Vagina (tissue), 2 donors: Measurements from ENCODE around the gene ASB13. TPM values are rescaled to one million over a fixed set of nuclear protein-coding genes. Genes with fewer than 3 reads are reported as not detected.

ENCODE experiments used
- DNase-seq, 2 donors: peaks; one replicate each; pipeline ENCODE4 v3.0.0-alpha.2; 2017; ENCODE audit errors: extremely low spot score in 2 of 2
- H3K27ac ChIP-seq: fragments of 200-600 bp; sonication (generic); one replicate; pipeline ENCODE4 v1.5.1; 2019
- H3K27me3 ChIP-seq: fragments of 200-600 bp; sonication (generic); one replicate; pipeline ENCODE4 v1.5.1; 2019
- H3K36me3 ChIP-seq, 2 donors: fragments of 200-600 bp; sonication (generic); one replicate each; pipeline ENCODE4 v1.5.1; 2017 to 2019
- H3K4me1 ChIP-seq: fragments of 200-600 bp; sonication (generic); one replicate; pipeline ENCODE4 v1.5.1; 2019
- H3K4me3 ChIP-seq, 2 donors: fragments of 200-600 bp; sonication (generic); 1 replicate in 1 of 2; 2 replicates in 1 of 2; pipeline ENCODE4 v1.5.1; 2016 to 2019
- H3K9me3 ChIP-seq: fragments of 200-600 bp; sonication (generic); one replicate; pipeline ENCODE4 v1.5.1; 2019
- POLR2A ChIP-seq, 2 donors: fragments of 450-650 bp; IDR thresholded peaks; one replicate each; pipeline ENCODE4 v1.6.1; 2017; ENCODE audit warnings: antibody characterized with exemption in 2 of 2, mild to moderate bottlenecking in 2 of 2, moderate library complexity in 2 of 2
- POLR2AphosphoS5 ChIP-seq, 2 donors: sonication (generic); formaldehyde crosslinking; IDR thresholded peaks; one replicate each; pipeline ENCODE4 v1.9.0; 2017; ENCODE audit warnings: antibody characterized with exemption in 2 of 2, mild to moderate bottlenecking in 2 of 2, low read depth in 1 of 2; ENCODE audit not compliant: insufficient read depth in 1 of 2
- intact Hi-C: fragments of 100-400 bp; cut with DNase I; formaldehyde crosslinking; loops from one replicate; pipeline ENCODE4 v1.15.1; 2023
- total RNA-seq: library from RNA; depleted of rRNA; stranded (reverse); fragments of >200 nt; gene quantifications from one replicate; pipeline ENCODE4 v1.2.3, GENCODE V29; 2016
- TF ChIP-seq, protein P1 (sequence below), 3 experiments: fragments of 450-650 bp in 2 of 3; fragments of 200-600 bp in 1 of 3; sonication (generic) in 1 of 3; IDR thresholded peaks; one replicate each; pipeline ENCODE4 v1.5.1; 2017 to 2019; ENCODE audit warnings: antibody characterized with exemption in 3 of 3, mild to moderate bottlenecking in 2 of 3, moderate library complexity in 2 of 3

ASB13 gene
- total RNA-seq, 1 donor from 2014 or later = 17.4 TPM

DNA sequence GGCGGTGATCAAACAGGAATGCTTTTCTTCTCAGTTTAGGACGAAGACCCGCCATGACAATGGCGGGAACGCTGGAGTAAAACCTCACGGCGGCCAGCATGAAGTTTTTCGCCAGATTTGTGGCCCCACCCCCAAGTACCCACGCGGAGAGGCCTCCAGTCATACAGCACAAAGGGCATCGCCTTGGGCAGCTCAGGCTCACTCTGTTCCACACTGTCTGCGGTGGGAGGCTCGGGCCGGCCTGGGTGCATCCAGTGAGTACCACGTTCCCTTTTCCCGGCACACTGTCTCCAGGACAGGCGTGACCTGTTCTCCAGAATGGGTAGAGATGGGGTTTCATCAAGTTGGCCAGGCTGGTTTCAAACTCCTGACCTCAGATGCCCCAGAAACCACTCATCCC, 27.3 kb downstream of the ASB13 start:
- peaks cover 0 to 40% of the 10 kb centered on the region in 2 donors for H3K36me3 ChIP-seq
- DNase-seq = no peak

GRCh38 chr10:5638494-5638893, 27.9 kb downstream of the ASB13 start:
- no peak for TF ChIP-seq POLR2AphosphoS5 (IDR thresholded peaks at IDR 0.05; ENCODE audit: insufficient read depth in 1 of 2, low read depth in 1 of 2)
- TF ChIP-seq, protein P1, sequence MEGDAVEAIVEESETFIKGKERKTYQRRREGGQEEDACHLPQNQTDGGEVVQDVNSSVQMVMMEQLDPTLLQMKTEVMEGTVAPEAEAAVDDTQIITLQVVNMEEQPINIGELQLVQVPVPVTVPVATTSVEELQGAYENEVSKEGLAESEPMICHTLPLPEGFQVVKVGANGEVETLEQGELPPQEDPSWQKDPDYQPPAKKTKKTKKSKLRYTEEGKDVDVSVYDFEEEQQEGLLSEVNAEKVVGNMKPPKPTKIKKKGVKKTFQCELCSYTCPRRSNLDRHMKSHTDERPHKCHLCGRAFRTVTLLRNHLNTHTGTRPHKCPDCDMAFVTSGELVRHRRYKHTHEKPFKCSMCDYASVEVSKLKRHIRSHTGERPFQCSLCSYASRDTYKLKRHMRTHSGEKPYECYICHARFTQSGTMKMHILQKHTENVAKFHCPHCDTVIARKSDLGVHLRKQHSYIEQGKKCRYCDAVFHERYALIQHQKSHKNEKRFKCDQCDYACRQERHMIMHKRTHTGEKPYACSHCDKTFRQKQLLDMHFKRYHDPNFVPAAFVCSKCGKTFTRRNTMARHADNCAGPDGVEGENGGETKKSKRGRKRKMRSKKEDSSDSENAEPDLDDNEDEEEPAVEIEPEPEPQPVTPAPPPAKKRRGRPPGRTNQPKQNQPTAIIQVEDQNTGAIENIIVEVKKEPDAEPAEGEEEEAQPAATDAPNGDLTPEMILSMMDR (IDR thresholded peaks at IDR 0.05) = no peak
- TF ChIP-seq POLR2A (IDR thresholded peaks at IDR 0.05) = no peak
- Histone ChIP-seq H3K4me3 (no peak overlapping the region), H3K36me3 (peaks cover 0 to 40% of the 10 kb centered on the region in 2 donors), H3K9me3 (no peaks in the 10 kb centered on the region), H3K27ac (no peak overlapping the region), H3K27me3 (no peaks in the 10 kb centered on the region), H3K4me1 (no peaks in the 10 kb centered on the region)
- intact Hi-C loops = no loop called here
- no peak for DNase-seq

More for the DNA sequence above, 27.3 kb downstream of the ASB13 start:
- Histone ChIP-seq H3K4me3 (no peak overlapping the region), H3K4me1 (no peaks in the 10 kb centered on the region), H3K27ac (no peak overlapping the region), H3K27me3 (no peaks in the 10 kb centered on the region), H3K9me3 (no peaks in the 10 kb centered on the region)
- TF ChIP-seq POLR2AphosphoS5 (IDR thresholded peaks at IDR 0.05; ENCODE audit: insufficient read depth in 1 of 2, low read depth in 1 of 2) = no peak
- no peak for TF ChIP-seq POLR2A (IDR thresholded peaks at IDR 0.05)
- TF ChIP-seq, protein P1 (IDR thresholded peaks at IDR 0.05) = no peak
- intact Hi-C loops = no loop called here

DNA sequence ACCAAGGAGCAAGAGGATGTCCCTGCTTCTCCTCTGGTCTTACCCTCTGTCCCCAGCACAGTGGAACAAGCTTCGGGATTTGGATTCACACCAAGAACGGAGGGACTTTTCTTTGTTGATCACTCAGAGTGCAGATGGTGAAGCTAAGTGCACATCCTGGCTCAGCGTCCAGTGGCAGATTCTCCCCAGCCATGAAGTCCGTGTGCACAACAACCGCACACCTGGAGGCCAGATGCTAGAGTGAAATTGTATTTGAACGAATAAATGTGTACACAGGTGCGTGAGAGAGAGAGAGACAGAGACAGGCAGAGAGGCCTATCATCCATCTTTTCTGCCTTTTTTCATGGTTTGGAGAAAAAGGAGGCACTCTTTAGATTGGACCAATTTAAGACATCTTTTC, 31.5 kb downstream of the ASB13 start:
- H3K27me3 ChIP-seq = no peaks in the 10 kb centered on the region

DNA sequence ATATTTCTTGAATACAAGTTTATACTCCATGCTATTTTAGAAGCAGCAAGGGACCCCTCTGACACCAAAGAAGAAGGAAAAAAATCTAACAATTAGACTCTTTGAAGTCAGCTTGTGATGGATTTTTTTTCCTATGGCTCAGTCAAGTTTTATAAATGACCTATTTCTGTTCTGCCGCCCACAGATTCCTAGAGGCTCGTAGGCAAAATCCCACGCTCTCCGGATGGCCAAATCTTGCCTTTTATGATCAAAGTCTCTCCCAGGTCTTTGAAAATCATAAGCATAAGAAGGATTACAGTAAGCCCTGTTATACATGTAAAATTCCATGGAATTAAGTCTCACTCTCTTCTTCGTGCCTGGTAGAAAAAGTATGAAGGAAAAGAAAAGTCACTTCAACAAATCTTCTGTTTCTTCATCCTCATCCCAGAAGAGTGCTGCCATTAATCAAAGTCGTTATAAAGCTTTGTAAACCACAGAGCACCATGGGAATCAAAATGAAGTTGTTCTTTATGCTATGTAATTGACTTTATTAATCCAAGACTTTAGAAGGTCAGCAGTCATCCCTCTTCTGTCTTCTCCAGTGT, 33.1 kb downstream of the ASB13 start:
- Histone ChIP-seq H3K36me3 (peaks cover 0 to under 1% of the 10 kb centered on the region in 2 donors), H3K27me3 (no peaks in the 10 kb centered on the region), H3K4me1 (peaks cover 26% of the 10 kb centered on the region), H3K27ac (no peak overlapping the region), H3K9me3 (no peaks in the 10 kb centered on the region), H3K4me3 (no peak overlapping the region)
- intact Hi-C loops = no loop called here
- TF ChIP-seq, protein P1 (IDR thresholded peaks at IDR 0.05) = no peak
- TF ChIP-seq POLR2A (IDR thresholded peaks at IDR 0.05) (no peak), POLR2AphosphoS5 (IDR thresholded peaks at IDR 0.05; ENCODE audit: insufficient read depth in 1 of 2, low read depth in 1 of 2) (no peak)
- no peak for DNase-seq

More for the DNA sequence above, 31.5 kb downstream of the ASB13 start:
- Histone ChIP-seq H3K36me3 (peaks cover 0 to 16% of the 10 kb centered on the region in 2 donors), H3K4me3 (no peak overlapping the region), H3K4me1 (peaks cover 12% of the 10 kb centered on the region), H3K9me3 (no peaks in the 10 kb centered on the region), H3K27ac (no peak overlapping the region)
- no peak for DNase-seq
- TF ChIP-seq, protein P1 (IDR thresholded peaks at IDR 0.05) = no peak
- TF ChIP-seq POLR2AphosphoS5 (IDR thresholded peaks at IDR 0.05; ENCODE audit: insufficient read depth in 1 of 2, low read depth in 1 of 2) (no peak), POLR2A (IDR thresholded peaks at IDR 0.05) (no peak)
- intact Hi-C loops = no loop called here

GRCh38 chr10:5632446-5632845, 33.9 kb downstream of the ASB13 start:
- H3K4me3 ChIP-seq = no peak overlapping the region
- TF ChIP-seq POLR2AphosphoS5 (IDR thresholded peaks at IDR 0.05; ENCODE audit: insufficient read depth in 1 of 2, low read depth in 1 of 2) (peak in 1 of 2 donors; percentile 15), POLR2A (IDR thresholded peaks at IDR 0.05) (no peak)
- TF ChIP-seq, protein P1 (IDR thresholded peaks at IDR 0.05) = no peak
- no peak for DNase-seq
- peaks cover 26% of the 10 kb centered on the region for H3K4me1 ChIP-seq
- intact Hi-C loops = no loop called here
- peak overlapping the region; percentile 44 for H3K27ac ChIP-seq
- no peaks in the 10 kb centered on the region for H3K27me3 ChIP-seq
- H3K9me3 ChIP-seq = no peaks in the 10 kb centered on the region
- no peaks in the 10 kb centered on the region for H3K36me3 ChIP-seq
